GM18951 (cell line): ENCODE data around the gene CATSPER4.

Experiments
- POLR2A ChIP-seq: IDR thresholded peaks from 4 replicates; pipeline ENCODE4 v1.6.1; 2011; ENCODE audit warnings: mild to moderate bottlenecking; ENCODE audit not compliant: insufficient read length, insufficient read depth; ENCODE audit errors: extremely low read depth
- in situ Hi-C: fragments of 300-500 bp; cut with MboI; formaldehyde crosslinking; loops from one replicate; pipeline ENCODE4 v1.12.0; 2022; ENCODE audit warnings: low sequenced_read_pairs, mixed read lengths, inconsistent platforms; ENCODE audit not compliant: unreplicated experiment

CATSPER4 gene

DNA sequence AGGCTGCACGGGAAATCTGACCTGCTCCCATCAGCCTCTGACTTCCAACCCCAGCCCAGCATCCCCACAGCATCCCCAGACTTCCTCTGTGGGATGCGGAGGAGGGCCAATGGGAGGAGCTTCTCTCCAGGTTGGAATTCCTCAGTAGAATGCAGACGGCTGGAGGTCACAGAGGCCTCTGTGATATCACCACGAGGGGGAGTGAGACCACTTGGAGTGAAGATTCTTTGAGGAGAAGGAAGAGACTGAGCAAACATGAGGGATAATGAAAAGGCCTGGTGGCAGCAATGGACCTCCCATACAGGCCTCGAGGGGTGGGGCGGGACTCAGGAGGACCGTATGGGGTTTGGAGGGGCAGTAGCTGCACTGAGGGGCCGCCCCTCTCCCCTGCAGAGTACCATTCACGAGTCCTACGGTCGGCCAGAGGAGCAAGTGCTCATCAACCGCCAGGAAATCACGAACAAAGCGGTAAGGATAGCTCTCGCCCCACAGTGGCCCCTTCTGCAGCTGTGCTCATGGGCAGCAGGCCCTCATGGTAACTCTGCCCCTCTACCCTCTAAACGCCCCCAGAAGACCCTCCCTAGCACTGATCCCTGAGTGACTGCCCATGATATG is at the start of gene CATSPER4:
Gene CATSPER4 (plus strand): TSS at position 230 of the 615 bp plus-strand sequence. CDS start 26 bp downstream, at position 256.
- TF ChIP-seq POLR2A: no peak
- in situ Hi-C loops: no loop called here

DNA sequence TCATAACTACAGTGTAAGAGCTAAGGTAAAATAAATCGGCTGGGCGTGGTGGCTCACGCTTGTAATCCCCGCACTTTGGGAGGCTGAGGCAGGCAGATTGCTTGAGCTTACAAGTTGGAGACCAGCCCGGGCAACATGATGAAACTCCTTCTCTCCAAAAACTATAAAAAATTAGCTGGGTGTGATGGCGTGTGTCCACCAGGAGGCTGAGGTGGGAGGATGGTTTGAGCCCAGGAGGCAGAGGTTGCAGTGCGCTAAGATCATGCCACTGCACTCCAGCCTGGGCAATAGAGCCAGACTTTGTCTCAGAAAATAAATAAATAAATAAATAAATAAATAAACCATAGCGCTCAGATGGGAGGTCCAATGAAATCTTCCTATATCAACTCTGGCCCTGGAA is 48.2 kb upstream of the CATSPER4 start:
- no peak for TF ChIP-seq POLR2A
- in situ Hi-C loops: no loop called here

DNA sequence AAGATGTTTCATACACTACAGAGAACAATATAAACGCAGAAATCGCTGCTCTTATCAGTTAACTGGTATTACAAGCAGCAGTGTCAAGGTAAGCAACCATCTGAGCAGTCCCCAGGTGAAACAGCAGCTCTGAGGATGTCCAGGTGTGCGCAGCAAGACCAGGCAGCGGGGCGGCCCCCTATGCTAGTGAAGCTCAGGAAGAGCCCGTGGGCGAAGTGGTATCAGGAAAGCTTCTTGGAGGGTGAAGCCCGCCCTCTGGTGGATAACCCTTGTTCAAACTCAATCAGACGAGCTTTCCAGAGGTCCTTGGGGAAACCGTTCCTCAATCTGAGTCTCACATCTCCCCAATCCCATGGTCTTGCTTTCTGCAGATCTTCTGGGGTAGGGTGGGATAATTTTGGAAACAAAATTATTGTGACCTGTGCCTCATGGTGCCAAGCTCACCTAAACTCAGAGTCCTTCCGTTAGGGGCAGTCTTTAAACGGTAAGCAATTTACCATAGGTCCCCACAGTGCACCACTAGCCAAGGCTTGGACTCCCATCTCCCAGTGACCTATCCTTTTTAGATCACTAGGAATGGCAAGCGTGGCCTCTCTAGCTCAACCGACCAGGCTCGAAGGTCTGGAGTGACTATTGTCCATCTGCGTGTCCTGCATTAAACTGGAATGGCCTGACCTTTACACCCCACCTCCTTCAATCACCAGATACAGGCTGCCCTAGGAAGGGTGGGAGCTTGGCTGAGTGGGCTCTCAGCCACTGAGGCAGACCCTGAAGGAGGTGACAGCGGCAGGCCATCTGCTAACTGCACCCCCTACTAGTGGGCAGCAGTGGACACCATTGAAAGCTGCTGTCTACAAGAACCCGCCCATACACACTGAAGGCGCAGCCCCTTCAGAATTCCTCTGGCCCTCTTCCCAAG is 45.1 kb upstream of the CATSPER4 start:
- in situ Hi-C loops: loop anchor here (5.0 kb wide), 1 partner anchor 38 kb away; no protein-coding TSS in a partner anchor
- no peak for TF ChIP-seq POLR2A

DNA sequence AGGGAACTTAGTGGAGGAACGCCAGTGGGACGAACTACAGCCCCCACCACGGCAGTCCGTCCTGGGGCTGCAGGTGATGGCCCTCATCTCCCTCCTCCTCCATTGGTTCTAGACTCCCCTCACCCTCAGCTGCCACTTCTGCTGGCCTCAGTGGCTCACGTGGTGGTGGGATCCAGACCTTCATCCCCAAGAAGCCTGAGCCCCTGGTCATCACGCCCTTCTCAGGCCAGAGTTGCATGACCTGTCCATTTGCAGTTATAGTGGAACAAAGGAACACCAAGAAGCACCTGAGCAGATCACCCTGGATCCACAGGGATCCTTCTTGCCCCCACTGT is 44.5 kb upstream of the CATSPER4 start:
- TF ChIP-seq POLR2A: no peak
- in situ Hi-C loops: loop anchor here (5.0 kb wide), 1 partner anchor 39 kb away; no protein-coding TSS in a partner anchor

DNA sequence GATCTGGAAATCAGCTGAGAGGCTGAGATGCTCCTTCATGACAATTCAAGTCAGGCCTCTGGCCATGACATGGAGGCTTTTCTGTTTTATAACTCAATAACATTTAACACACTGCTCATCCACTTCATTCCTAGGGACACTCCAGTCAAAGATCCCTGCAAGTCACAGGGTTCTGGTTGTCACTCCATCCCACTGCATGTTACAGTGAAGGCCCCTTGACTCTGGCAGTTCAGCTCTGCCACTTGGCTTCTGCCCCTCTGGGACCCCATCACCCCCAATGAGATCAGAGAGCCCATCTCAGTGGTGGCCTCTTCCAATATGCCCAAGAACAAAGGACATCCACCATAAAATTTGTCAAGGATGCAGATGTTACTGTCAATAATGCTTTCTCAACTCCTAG is 41.5 kb upstream of the CATSPER4 start:
- no peak for TF ChIP-seq POLR2A
- in situ Hi-C loops: loop anchor here (5.0 kb wide), 1 partner anchor 42 kb away; no protein-coding TSS in a partner anchor

DNA sequence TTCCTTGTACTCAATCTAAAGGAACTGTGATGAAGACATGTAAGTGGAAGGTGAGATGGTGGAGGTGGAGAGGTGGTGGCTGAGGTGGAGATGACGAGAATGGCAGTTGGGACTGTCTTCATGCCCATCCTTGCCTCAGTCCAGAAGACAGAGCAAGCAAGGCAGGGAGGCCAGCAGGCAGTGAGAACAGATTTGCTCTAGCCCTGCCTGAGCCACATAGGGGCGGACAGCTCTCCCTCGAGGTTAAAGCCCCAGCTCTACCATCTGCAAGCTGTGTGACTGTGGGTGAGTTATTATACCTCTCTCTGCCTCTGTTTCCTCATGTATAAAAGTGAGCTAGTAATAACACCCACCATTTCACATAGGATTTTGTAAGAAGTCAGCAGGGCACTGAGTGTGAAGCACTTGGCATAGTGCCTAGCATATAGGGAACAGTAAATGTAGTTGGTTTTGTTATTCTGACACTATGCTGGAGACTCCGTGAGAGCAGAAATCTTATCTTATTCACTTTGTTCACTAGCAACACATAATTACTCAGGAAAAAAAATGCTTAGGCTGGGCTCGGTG is 36.4 kb upstream of the CATSPER4 start:
- in situ Hi-C loops: no loop called here
- no peak for TF ChIP-seq POLR2A

DNA sequence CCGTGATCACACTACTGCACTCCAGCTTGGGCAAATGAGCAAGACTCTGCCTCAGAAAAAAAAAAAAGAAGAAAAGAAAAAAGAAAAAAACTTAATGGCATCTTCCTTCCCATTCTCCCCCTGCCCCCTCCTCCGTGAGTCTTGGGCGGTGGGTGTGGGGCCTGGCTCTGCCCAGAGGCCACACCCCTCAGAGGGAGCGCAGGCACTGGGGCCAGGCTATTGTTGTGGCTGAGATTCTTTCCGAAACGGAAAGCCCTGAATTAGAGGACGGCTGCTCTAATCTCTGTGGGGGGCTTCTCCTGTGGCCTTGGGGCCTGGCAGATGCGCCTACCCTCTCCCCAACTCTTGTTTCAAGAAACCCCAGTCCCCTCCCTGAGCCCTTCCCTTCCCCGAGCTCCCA is 35.7 kb upstream of the CATSPER4 start:
- TF ChIP-seq POLR2A: no peak
- in situ Hi-C loops: no loop called here

DNA sequence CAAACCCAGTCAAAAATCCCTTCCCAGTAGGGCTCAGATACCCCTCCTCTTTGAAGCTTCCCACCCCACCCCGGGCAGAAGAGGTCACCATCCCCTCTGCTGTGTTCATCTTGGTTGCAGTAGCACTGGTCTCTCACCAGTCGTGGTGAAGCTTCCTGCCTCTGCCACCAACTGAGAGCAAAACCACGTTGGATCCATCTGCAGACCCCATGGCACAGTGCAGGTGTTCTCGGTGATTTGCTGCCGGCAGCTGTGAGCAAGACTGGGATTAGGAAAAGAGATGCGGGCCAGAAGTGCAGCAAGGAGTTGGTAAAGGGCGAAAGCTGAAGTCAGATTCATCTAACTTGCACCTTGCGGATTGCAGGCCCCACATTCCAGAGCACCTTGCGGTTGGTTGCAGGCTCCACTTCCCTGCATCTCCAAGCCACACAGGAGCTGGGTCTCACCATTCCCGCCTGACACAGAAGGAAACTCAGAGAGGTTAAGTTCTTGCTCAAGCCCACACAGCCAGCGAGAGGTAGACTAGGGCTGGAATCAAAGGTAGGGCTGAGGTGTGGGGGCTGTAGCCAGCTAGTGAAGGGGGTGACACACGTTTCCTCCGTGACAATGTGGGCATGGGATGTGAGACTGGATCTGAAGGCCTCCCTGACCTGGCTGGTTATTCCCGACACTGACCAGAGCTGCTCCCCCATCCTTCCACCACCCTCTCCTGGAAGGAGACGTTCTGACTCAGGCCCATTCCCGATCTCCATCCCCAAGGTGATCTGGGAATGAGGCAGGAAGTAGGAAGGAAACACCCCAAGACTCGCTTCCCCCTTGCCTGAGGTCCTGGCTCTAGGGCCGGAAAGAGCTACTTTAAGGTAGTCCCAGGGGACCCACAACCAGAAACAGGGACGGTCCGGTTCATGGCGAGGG is 34.8 kb upstream of the CATSPER4 start:
- TF ChIP-seq POLR2A: no peak
- in situ Hi-C loops: no loop called here

DNA sequence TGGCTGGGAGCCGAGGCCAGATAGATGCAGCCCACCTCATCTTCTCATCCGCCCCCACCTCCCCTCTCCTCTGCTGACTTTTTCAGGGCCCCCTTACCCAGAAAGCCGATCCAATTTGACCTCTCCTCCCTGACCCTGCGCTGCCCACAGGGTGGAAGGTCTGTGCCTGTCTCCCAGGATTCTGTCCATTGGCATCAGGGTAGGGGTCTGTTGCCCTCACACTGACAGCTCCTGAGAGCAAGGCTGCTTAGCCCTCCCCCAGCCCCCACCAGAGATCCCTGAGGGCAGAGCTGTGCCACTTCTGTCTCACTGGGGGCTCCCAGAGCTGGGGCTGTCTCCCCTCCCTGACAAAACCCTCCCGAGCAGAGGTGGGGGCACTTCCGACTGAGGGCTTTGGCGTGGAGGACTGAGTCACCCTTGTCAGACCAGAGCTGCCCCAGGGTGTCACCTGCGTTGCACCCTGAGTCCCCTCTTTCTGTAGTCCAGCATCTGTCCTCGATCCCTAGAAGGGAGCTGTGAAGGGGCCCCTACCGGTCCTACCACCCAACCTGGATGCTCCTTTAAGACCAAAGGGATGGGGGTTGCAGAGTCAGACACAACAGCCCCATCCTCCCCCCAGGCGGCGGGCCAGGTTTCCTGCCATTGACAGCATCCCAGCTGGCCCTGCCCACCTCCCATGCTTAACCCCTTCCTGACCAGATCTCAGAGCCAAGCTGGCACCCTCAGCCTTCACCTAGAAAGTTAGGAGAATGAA is 33.9 kb upstream of the CATSPER4 start:
- TF ChIP-seq POLR2A: no peak
- in situ Hi-C loops: no loop called here

DNA sequence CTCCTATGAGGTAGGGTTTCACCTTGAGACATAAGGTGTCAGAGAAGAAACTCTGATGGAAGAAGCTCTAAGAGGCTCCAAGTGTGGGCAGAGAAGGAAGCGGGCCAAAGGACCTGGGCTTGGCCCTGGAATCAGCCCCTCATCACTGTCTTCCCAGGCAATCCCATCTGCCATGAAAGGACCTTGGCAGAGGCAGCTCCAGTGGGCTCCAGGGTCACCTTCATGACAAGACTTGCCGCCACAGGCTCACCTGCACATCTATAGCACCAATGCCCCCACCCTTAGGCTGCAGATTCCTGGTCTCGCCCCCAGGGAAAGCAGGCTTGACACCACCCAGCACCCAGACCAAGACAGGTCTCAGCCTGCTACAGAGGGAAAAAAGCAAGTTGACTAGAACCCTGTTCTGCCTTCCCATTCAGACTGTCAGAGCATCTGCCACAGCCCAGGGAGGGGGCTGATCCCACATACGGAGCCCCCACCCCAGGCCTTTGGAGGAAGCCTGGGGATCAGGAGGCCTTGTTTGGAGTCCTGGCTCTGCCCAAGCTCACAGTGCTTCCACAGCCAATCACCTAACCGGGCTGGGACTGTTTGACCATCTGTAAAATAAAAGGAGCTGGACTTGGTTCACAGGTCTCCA is 32.0 kb upstream of the CATSPER4 start:
- in situ Hi-C loops: no loop called here
- TF ChIP-seq POLR2A: no peak

DNA sequence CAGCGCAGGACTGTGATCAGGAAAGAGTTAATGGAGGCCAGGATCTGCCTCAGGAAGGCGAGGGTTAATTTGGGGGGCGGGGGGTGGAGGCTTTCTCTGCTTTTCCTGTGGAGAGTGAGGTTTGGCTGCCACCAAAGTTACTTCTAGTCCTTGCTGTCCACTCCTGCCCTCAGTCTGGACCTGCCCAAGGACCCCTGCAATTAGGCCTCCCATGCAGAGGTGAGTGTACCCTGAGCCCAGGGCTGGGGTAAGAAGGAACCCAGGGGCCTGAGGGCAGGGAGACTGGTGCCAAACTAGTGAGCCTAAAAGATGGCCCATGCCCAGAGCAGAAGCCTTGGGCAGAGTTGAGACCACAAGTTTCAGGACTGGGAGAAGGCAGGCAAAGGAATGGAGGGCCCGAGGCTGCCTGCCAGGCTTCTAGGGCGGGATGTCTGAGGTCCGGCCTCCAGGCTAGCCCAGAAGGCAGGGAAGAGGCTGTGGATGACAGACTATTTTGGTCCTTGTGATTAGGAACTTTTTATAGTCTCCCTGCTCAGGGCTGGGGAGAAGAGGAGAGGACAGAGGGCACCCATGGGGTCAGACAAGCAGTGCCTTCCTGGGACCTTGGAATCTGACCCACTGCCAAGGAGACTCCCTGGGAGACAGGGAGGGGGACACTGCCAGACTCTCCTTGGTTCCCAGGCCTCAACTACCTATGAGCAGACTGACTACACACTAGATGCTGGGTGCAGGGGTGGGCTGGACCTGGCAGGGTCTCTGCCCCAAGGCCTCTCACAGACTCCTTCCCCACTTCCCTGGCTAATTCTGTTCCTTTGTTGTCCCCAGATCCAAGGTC is 31.3 kb upstream of the CATSPER4 start, which contains the start of gene FAM110D:
Gene FAM110D (plus strand): TSS at position 172 of the 835 bp plus-strand sequence. CDS start 2,213 bp downstream, outside the sequence.
- in situ Hi-C loops: no loop called here
- no peak for TF ChIP-seq POLR2A
